ENCODE measurements around the gene COL8A1. TPM values are rescaled to one million over a fixed set of nuclear protein-coding genes. Genes with fewer than 3 reads are reported as not detected.

COL8A1 gene
- total RNA-seq, 1 experiment from 2014 or later = 0.13 TPM

DNA sequence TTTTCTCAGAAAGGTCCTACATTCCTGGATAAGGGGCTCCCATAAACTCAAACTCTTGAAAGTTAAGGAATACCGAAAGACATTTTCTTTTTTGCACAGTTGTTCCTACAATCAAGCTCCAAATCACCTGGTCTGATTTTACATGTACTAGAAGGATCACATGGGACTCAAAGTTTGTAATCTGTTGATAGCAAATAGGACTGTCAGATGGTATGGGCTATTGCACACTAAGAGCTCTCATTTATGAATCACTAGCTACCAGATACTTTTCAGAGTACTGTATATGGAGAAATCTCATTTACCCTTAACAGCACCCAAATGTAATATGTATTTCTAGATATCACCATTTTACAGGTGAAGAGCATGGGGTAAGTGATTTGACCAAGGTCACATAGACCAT is 129.7 kb downstream of the COL8A1 start:
- Histone ChIP-seq H3K36me3 (ENCODE audit: control insufficient read depth, insufficient read depth, low read length) (no peaks in the 10 kb centered on the region), H3K27me3 (ENCODE audit: control insufficient read depth, insufficient read depth, low read length) (no peaks in the 10 kb centered on the region), H3K27ac (ENCODE audit: low read length) (no peak overlapping the region), H3K4me1 (ENCODE audit: control insufficient read depth, insufficient read depth, low read length) (no peaks in the 10 kb centered on the region), H3K9me3 (ENCODE audit: control insufficient read depth, insufficient read depth, low read depth, low read length) (no peaks in the 10 kb centered on the region), H3K4me3 (ENCODE audit: low read depth in 2 of 2, low read length in 2 of 2) (no peak overlapping the region)
- ChIA-PET POLR2A (no interaction called here), CTCF (no interaction called here)
- ATAC-seq (no peak), DNase-seq (ENCODE audit: low read depth, low spot score) (no peak)
- BruUV-seq (replicated peaks) = no TSS peak
- TF ChIP-seq SIN3A (IDR thresholded peaks at IDR 0.05; ENCODE audit: borderline replicate concordance, insufficient read depth, low read depth, low read length) (no peak), POLR2AphosphoS5 (IDR thresholded peaks at IDR 0.05; ENCODE audit: low read depth, low read length) (no peak), TCF7L2 (IDR thresholded peaks at IDR 0.05; ENCODE audit: low read depth, low read length) (no peak)
- TF ChIP-seq, protein P1, sequence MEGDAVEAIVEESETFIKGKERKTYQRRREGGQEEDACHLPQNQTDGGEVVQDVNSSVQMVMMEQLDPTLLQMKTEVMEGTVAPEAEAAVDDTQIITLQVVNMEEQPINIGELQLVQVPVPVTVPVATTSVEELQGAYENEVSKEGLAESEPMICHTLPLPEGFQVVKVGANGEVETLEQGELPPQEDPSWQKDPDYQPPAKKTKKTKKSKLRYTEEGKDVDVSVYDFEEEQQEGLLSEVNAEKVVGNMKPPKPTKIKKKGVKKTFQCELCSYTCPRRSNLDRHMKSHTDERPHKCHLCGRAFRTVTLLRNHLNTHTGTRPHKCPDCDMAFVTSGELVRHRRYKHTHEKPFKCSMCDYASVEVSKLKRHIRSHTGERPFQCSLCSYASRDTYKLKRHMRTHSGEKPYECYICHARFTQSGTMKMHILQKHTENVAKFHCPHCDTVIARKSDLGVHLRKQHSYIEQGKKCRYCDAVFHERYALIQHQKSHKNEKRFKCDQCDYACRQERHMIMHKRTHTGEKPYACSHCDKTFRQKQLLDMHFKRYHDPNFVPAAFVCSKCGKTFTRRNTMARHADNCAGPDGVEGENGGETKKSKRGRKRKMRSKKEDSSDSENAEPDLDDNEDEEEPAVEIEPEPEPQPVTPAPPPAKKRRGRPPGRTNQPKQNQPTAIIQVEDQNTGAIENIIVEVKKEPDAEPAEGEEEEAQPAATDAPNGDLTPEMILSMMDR (IDR thresholded peaks at IDR 0.05) = no peak
- TF ChIP-seq, protein P2, sequence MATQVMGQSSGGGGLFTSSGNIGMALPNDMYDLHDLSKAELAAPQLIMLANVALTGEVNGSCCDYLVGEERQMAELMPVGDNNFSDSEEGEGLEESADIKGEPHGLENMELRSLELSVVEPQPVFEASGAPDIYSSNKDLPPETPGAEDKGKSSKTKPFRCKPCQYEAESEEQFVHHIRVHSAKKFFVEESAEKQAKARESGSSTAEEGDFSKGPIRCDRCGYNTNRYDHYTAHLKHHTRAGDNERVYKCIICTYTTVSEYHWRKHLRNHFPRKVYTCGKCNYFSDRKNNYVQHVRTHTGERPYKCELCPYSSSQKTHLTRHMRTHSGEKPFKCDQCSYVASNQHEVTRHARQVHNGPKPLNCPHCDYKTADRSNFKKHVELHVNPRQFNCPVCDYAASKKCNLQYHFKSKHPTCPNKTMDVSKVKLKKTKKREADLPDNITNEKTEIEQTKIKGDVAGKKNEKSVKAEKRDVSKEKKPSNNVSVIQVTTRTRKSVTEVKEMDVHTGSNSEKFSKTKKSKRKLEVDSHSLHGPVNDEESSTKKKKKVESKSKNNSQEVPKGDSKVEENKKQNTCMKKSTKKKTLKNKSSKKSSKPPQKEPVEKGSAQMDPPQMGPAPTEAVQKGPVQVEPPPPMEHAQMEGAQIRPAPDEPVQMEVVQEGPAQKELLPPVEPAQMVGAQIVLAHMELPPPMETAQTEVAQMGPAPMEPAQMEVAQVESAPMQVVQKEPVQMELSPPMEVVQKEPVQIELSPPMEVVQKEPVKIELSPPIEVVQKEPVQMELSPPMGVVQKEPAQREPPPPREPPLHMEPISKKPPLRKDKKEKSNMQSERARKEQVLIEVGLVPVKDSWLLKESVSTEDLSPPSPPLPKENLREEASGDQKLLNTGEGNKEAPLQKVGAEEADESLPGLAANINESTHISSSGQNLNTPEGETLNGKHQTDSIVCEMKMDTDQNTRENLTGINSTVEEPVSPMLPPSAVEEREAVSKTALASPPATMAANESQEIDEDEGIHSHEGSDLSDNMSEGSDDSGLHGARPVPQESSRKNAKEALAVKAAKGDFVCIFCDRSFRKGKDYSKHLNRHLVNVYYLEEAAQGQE (IDR thresholded peaks at IDR 0.05; ENCODE audit: insufficient read depth in 1 of 2, low read depth in 2 of 2, low read length in 1 of 2) = no peak
- in situ Hi-C loops (cut with HindIII; ENCODE audit: low pct_unique_long_range_greater_than_20kb, low sequenced_read_pairs) (no loop called here), intact Hi-C loops (cut with micrococcal nuclease; ENCODE audit: unreplicated experiment) (no loop called here)

DNA sequence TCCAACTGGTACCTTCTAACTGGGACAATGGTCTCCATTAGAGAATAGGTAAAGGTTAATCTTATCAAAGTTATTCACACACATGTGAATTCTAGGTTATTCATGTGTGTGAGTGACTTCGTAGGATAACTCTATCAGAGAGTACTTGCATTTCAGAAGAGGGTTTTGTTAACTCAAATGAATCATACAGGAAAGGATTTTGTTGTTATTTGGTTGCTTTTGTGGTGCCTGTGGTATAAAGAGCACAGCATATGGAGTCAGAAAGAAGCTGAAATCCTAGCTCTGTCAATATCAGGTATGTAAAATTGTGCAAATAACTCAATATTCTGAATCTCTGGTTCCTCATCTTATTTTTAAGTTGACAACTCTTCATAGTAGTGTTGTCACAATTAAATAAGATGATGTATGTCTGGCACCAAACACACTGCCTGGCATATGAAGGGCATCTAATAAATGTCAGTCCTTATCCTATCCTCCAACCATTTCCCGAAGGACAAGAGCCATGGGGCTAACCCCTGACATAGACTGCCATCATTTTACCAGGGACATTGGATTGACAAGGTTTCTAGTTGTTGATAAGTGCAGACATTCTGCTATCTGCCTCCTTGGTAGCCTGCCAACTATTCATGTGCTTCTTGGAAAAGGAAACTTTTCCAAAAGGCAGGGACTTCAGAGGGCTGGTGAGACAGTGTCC is 130.6 kb downstream of the COL8A1 start:
- Histone ChIP-seq H3K4me1 (ENCODE audit: control insufficient read depth, insufficient read depth, low read length) (no peaks in the 10 kb centered on the region), H3K27me3 (ENCODE audit: control insufficient read depth, insufficient read depth, low read length) (no peaks in the 10 kb centered on the region), H3K27ac (ENCODE audit: low read length) (no peak overlapping the region), H3K4me3 (ENCODE audit: low read depth in 2 of 2, low read length in 2 of 2) (no peak overlapping the region), H3K9me3 (ENCODE audit: control insufficient read depth, insufficient read depth, low read depth, low read length) (no peaks in the 10 kb centered on the region), H3K36me3 (ENCODE audit: control insufficient read depth, insufficient read depth, low read length) (no peaks in the 10 kb centered on the region)
- in situ Hi-C loops (cut with HindIII; ENCODE audit: low pct_unique_long_range_greater_than_20kb, low sequenced_read_pairs) = no loop called here
- TF ChIP-seq POLR2AphosphoS5 (IDR thresholded peaks at IDR 0.05; ENCODE audit: low read depth, low read length) (no peak), SIN3A (IDR thresholded peaks at IDR 0.05; ENCODE audit: borderline replicate concordance, insufficient read depth, low read depth, low read length) (no peak), TCF7L2 (IDR thresholded peaks at IDR 0.05; ENCODE audit: low read depth, low read length) (no peak)
- TF ChIP-seq, protein P2 (IDR thresholded peaks at IDR 0.05; ENCODE audit: insufficient read depth in 1 of 2, low read depth in 2 of 2, low read length in 1 of 2) = no peak
- TF ChIP-seq, protein P1 (IDR thresholded peaks at IDR 0.05) = no peak
- intact Hi-C loops (cut with micrococcal nuclease; ENCODE audit: unreplicated experiment) = no loop called here
- ChIA-PET CTCF (no interaction called here), POLR2A (no interaction called here)
- ATAC-seq = no peak
- no TSS peak for BruUV-seq (replicated peaks)
- no peak for DNase-seq (ENCODE audit: low read depth, low spot score)

Data from Panc1 (cell line).